ENCODE results near the gene PPIE. TPM values are rescaled to one million over a fixed set of nuclear protein-coding genes. Genes with fewer than 3 reads are reported as not detected.
A peak's percentile ranks its signal among the peaks of the same experiment; 100 is the strongest.

The PPIE gene
- total RNA-seq, 4 donors from 2014 or later = 9.8 to 43.3 (median 23.5) TPM

DNA sequence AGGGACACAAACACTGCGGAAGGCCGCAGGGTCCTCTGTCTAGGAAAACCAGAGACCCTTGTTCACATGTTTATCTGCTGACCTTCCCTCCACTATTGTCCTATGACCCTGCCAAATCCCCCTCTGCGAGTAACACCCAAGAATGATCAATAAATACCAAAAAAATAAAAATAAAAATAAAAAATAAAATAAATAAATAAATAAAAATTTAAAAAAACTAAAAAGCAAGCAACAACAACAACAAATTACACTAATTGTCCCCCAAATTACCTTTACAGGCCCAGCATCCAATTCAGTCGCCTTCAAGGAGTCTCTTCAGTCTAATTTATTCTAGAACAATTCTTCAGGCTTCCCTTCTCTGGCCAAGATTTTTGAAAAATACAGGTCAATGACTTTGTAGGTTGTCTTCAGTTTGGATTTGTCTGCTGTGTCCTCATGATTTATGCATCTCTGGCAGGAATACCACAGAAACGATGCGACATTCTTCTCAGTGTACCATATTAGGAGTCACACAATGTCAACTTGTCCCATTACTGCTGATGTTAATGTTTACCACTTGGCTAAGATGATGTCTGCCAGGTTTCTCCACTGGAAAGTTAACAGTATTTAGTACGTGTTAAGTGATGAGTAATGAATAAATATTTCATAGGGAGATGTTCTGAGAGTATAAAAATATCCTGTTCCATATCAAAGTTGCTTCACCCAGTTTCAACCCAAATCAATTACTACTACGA lies 70.3 kb downstream of the PPIE start:
- 82 to 85% methylated on average over 4 to 7 of the region's 8 CpGs for WGBS, 2 donors (ENCODE audit: low coverage in 1 of 2)
- H3K27ac ChIP-seq = no peak overlapping the region
- H3K4me3 ChIP-seq = no peak overlapping the region
- in situ Hi-C loops (cut with MboI; ENCODE audit: low pct_ligation_motif_present in 1 of 4, low pct_unique_long_range_greater_than_20kb in 1 of 4, low sequenced_read_pairs in 3 of 4) (no loop called here), intact Hi-C loops (cut with DNase I; ENCODE audit: low total_unique reads) (no loop called here)
- H3K9me3 ChIP-seq = no peaks in the 10 kb centered on the region
- no peak for DNase-seq
- H3K4me1 ChIP-seq = no peaks in the 10 kb centered on the region
- H3K27me3 ChIP-seq = no peaks in the 10 kb centered on the region
- TF ChIP-seq POLR2AphosphoS5 (IDR thresholded peaks at IDR 0.05) (peak in 1 of 3 donors; percentile 18), EP300 (IDR thresholded peaks at IDR 0.05; ENCODE audit: low read depth) (no peak), POLR2A (IDR thresholded peaks at IDR 0.05) (no peak)
- TF ChIP-seq, protein P1, sequence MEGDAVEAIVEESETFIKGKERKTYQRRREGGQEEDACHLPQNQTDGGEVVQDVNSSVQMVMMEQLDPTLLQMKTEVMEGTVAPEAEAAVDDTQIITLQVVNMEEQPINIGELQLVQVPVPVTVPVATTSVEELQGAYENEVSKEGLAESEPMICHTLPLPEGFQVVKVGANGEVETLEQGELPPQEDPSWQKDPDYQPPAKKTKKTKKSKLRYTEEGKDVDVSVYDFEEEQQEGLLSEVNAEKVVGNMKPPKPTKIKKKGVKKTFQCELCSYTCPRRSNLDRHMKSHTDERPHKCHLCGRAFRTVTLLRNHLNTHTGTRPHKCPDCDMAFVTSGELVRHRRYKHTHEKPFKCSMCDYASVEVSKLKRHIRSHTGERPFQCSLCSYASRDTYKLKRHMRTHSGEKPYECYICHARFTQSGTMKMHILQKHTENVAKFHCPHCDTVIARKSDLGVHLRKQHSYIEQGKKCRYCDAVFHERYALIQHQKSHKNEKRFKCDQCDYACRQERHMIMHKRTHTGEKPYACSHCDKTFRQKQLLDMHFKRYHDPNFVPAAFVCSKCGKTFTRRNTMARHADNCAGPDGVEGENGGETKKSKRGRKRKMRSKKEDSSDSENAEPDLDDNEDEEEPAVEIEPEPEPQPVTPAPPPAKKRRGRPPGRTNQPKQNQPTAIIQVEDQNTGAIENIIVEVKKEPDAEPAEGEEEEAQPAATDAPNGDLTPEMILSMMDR (IDR thresholded peaks at IDR 0.05) = no peak
- H3K36me3 ChIP-seq = no peaks in the 10 kb centered on the region

DNA sequence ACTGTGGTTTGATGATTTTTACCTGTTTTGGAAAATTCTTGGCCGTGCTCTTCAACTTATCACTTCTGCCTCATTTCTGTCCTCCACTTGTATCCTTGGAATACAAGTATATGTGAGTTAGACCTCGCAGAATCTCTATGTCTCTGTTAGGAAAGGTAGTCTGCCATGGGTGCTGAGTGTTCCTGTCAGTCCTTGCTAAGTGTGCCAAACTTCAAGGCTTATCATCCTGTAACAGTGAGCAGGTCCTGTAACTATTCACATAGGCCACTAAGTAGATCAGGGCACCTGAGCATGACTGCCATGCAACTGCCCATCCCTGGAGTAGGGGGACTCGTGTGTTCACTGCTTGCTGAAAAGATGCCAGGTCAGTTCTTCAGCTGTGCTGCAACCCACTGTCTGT lies 74.2 kb downstream of the PPIE start:
- no peaks in the 10 kb centered on the region for H3K36me3 ChIP-seq
- no peak overlapping the region for H3K4me3 ChIP-seq
- H3K27me3 ChIP-seq = no peaks in the 10 kb centered on the region
- intact Hi-C loops (cut with DNase I; ENCODE audit: low total_unique reads) (no loop called here), in situ Hi-C loops (cut with MboI; ENCODE audit: low pct_ligation_motif_present in 1 of 4, low pct_unique_long_range_greater_than_20kb in 1 of 4, low sequenced_read_pairs in 3 of 4) (loop anchor here in 3 of 4 donors (5.0 to 10.0 kb wide), 2 partner anchors 94 to 162 kb away; no protein-coding TSS in a partner anchor)
- peaks cover 4 to 6% (median 5%) of the 10 kb centered on the region in 4 donors for H3K4me1 ChIP-seq
- DNase-seq = no peak
- no peak for TF ChIP-seq POLR2AphosphoS5 (IDR thresholded peaks at IDR 0.05)
- no peak for TF ChIP-seq POLR2A (IDR thresholded peaks at IDR 0.05)
- TF ChIP-seq, protein P1 (IDR thresholded peaks at IDR 0.05) = no peak
- no peak for TF ChIP-seq EP300 (IDR thresholded peaks at IDR 0.05; ENCODE audit: low read depth)
- 83 to 85% methylated on average over 1 to 3 of the region's 3 CpGs for WGBS, 2 donors (ENCODE audit: low coverage in 1 of 2)
- no peaks in the 10 kb centered on the region for H3K9me3 ChIP-seq
- H3K27ac ChIP-seq = no peak overlapping the region

Small RNAs within 50 kb of the gene (small RNA-seq; reads per million reads assigned to genes)
- gene AL033527.1 (0 reads per million in 4 donors), gene RNU7-121P (0 reads per million in 4 donors)

Other genes starting within 250 kb of the PPIE start
- gene BMP8A, start 247.2 kb upstream of the PPIE start, total RNA-seq = 10 to 100 TPM in 2 of 4 donors, not detected in 2; 11.0 to 12.3 TPM
- 100 to 1,000 TPM in 3 of 4 donors, 10 to 100 TPM in 1; 79.1 to 193 (median 142) TPM for gene PABPC4, start 162.1 kb upstream of the PPIE start, total RNA-seq
- gene HEYL, start 99.2 kb upstream of the PPIE start, total RNA-seq = 10 to 100 TPM in 1 of 4 donors, 1 to 10 TPM in 3; 1.2 to 12.1 (median 2.5) TPM
- not detected for gene NT5C1A, start 66.8 kb upstream of the PPIE start, total RNA-seq
- under 1 TPM in 2 of 4 donors, not detected in 2; 0.14 to 0.16 TPM for gene HPCAL4, start 47.4 kb upstream of the PPIE start, total RNA-seq
- gene OXCT2, start 32.5 kb downstream of the PPIE start, total RNA-seq = 10 to 100 TPM in 1 of 4 donors, 1 to 10 TPM in 2, under 1 TPM in 1; 0.40 to 10.8 (median 6.2) TPM
- 10 to 100 TPM in 3 of 4 donors, 1 to 10 TPM in 1; 1.2 to 27.2 (median 17.4) TPM for gene BMP8B, start 50.0 kb downstream of the PPIE start, total RNA-seq
- gene TRIT1, start 144.6 kb downstream of the PPIE start, total RNA-seq = 10 to 100 TPM; 16.8 to 35.4 (median 19.2) TPM
- 10 to 100 TPM; 14.2 to 27.3 (median 15.8) TPM for gene MYCL, start 163.0 kb downstream of the PPIE start, total RNA-seq
- gene MFSD2A, start 216.3 kb downstream of the PPIE start, total RNA-seq = 10 to 100 TPM in 3 of 4 donors, 1 to 10 TPM in 1; 2.0 to 79.3 (median 13.1) TPM

All from transverse colon (tissue), 4 donors.